GM21423 (cell line): Measurements from ENCODE around the gene APBB2.
"Not testable (repeated sequence)": the region's sequence is repeated elsewhere in the genome, so short reads cannot be mapped to it uniquely, and the experiment has no call there.

Experiments used
- ATAC-seq: cut with Tn5 transposase; IDR thresholded peaks from one replicate; pipeline ENCODE4 v1.9.1; 2021; ENCODE audit warnings: mild to moderate bottlenecking, moderate library complexity; ENCODE audit not compliant: unreplicated experiment

The APBB2 gene

DNA sequence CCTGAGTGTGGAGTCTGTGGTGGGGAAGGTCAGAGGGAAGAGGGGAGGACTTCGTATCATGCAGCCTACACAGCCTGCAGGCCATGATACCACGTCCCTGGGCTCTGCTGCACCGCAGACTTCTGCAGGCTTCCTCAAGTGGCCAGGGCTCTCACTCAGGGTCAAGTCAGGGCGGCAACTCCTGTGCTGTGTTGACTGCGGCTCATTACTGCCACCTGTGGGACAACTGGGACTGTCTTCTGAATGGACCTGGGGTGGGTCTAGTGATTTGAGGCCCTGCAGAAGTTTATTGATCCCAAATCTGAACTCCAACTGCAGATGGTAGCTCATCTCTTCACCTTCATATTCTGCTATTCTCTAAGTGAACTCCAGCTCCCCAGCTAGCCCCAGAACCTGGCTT is 297.5 kb downstream of the APBB2 start:
- peak; percentile 79 for ATAC-seq

DNA sequence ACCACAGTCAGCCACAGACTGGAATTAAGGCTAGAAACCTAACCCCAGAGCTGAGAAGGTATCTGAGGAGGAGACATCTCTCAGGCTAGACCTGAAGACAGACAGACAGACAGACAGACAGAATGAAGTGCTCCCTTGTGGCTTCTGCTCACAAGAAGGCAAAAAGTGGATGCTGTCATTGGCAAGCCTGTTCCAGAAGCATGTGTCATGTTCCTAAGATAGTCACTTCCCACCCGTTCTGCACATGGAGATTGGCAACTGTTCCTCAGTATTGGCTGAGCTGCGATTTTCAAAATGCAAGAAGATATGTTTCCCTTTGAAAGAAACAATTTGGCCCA is 298.2 kb downstream of the APBB2 start:
- no peak for ATAC-seq

DNA sequence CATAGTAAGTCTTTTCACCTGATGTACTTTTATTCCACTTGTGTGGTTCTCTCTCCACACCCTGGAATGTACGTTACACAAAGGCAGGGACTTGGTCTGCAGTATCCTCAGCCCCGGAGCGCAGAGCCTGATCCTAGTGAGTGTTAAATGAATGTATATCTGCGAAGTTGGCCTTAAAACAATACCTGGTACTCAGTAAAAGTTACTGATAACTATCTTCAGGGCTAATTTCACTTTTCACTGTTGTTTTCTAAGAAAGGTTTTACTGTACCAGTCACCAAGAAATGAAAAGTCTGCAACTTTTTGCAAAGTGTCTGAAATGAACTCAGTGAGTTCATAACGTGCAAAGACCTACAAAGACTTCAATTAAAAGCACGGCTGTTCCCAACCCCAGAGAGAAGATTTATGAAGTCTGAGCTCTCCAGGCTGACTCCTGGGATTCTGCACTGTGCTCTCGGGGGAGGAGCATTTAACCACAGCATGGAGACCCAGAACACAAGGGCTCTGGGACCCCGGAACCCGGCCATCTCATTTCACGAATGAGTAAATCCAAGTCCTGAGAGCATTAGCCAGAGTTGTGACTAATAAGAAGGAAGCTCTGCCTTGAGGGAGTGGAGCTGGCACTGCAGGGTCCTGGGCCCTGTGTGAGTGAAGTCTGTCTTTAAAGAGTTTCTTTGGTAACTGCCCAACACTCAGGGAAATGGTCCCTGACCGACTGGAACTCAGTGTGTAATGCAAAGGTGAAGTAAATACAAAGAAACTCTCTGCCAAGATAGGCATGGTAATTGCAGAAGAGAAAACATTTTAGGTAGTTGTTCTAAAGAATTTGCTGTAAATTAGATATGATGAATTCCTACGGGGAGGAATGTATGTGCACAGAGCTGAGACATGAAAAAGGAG is 298.8 kb downstream of the APBB2 start:
- no peak for ATAC-seq

DNA sequence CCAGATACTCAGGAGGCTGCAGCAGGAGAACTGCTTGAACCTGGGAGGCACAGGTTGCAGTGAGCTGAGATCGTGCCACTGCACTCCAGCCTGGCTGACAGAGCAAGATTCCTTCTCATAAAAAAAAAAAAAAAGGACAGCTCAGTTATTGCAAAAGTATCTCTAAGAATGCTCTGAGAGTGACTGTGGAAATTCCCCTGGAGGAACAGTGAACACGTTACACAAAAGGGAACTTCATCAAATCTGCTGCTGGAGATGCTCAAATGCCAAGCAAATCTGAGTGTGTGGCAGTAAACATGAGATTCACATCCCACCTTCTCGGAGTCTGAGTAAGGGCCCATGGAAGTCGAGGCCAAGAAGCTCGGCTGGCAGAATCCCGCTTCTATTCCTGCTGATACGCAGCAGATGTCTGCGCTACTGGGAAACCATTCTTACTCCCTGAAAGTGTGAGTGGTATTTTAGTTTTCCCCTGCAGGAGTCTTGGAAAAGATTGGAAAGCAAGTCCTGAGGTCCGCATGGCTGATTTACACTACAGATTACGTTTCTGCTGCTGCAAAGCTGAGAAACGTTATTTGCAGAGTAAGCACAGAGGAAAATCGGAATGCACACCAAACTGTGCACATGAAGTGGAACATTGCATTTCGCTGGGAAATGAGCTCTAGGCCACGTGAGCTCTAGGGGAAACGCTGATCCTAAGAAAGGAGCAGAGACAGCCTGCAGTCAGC is 301.7 kb downstream of the APBB2 start:
- ATAC-seq = no peak

DNA sequence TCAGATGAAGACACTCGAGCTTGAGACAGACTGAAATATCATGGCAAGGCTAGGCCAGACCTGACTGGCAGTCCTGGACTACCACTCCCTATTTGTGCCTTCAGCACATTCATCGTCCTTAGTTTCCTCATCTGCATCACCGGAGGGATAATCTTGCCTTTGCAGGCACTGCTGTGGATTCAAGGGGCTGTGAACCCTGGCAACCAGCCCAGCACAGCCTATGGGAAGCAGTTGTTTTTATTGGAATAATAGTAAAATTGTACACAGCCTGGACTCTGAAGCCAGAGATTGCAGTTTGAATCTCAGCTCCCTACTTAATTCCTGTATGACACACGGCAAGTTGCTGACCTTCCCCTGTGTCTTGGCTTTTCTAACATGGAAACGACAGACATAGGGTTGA is 303.6 kb downstream of the APBB2 start:
- ATAC-seq = no peak

DNA sequence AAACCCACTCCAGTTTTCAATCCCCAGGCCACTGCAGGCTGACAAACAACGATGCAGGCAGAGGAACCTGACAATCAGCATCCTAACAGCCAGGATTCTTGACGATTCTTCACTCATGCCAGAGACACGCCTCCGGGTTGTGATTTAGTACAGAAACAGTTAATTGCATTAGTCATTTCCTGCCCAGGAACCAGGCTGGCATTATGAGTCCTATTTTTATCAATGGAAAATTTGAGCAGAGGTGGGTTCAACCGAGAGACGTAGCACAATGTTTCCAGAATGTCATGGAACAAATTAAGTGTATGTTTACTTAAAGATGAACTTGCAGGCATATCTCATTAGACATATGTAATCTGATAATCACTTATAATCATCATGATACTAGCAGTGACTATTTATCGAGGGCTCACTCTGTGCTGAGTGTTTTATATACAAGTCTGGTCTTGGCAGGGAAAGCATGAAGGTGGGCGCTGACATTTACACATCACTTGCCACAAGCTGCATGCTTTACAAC is 304.9 kb downstream of the APBB2 start:
- ATAC-seq = no peak

DNA sequence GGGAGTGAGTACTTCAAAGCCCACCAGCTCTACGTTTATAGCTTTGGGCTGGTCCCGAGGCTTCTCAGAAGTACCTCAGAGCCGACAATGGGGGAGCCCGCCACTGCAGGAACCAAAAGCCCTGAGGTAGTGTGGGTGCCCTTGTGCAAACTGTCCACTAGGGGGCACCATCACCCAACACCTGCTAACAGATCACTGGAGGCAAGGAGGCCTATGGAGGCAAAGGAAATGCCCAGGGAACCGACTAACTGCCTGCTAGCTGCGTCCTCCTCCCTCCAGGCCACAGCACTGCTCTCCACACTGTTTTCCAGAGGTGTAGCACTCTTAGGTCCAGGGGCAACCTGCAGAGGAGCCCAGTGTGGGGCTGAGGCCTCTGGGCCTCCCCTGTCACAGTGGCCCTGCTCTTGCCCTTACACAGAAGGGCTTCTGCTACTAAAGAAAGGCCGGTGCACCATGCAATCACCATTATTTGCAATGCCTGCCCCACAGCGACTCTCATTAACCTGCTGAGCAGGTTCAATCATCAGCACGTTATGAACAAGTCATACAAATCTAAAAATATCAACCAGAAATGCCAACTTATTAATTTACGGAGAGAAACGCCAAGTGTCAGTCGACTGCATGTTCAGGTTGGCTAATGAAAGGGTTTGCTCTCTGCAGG is 305.5 kb downstream of the APBB2 start:
- ATAC-seq = peak; percentile 84

DNA sequence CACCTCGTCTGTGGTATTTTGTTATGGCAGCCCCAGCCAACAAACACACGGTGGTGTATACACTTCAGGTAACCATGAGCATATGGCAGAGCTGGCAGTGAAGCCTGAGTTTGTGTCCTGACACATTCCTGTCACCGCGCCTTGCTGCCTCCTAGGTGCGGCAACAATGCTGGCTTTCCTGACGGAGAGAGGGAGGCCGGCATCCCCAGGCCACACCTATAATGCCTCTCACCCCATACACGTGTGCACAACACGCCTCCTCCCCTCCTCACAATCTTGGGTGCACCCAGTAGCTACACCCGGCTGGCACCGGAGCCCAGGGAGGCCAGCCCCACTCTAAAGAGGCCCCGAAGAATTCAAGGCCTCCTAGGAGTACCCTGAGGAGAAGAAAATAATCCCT is 306.0 kb downstream of the APBB2 start:
- ATAC-seq = peak; percentile 10

DNA sequence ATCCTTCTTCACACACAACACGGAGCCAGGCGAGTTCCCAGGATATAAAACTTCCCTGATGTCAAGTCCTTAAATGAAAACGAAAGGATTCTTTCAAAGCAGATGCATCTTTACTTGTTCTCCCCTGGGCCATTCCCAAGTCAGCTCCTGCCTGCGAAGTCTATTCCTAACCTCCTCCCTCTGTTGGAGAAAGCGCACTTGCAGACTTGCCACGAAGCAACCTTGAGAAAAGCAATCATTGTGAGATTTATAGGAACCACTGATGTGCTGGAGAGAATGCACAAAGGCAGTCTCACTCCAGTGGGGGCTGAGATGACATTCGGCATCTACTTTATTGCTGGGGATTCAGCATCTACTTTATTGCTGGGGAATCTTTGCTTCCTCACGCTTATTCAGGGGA is 308.9 kb downstream of the APBB2 start:
- no peak for ATAC-seq

DNA sequence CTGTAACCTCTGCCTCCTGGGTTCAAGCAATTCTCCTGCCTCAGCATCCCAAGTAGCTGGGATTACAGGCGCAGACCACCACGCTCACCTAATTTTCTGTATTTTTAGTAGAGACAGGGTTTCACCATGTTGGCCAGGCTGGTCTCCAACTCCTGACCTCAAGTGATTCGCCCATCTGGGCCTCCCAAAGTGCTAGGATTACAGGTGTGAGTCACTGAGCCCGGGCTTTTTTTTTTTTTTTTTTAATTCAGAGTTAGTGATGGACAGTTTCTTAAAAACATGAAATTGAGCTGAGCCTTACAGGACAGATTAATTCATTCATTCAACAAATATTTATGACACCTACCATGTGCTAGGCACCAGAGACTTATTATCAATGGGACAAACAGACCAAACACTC is 313.8 kb downstream of the APBB2 start:
- ATAC-seq = not testable (repeated sequence)

DNA sequence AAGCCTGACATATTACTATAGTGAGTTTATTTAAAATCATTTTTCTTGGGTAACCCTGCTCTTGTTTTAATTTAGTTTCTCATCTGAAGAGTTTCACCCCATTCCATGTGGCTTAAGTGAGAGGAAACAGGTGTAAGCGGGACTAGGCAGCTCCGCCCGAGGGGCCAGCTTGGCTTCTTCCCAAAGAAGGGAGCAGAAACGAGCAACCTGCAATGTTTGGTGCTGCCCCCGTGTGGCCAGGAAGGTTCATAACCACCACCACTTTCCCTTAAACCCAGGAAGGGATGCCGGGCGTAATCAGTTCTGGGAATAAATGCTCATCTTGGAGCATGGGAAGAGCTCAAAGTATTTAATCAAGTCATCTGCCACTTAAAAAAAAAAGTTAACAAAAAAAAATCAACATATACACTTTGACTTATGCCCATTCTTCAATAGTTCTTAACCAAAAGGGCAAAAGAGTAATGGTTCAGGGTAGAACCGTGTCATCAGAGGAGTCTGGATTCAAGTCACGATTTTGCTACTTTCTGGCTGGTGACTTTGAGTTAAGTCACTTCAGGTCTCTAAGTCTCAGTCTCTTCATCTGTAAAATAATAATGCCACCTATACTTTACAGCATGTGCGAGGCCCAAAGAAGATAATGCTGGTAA is 316.7 kb downstream of the APBB2 start:
- no peak for ATAC-seq

DNA sequence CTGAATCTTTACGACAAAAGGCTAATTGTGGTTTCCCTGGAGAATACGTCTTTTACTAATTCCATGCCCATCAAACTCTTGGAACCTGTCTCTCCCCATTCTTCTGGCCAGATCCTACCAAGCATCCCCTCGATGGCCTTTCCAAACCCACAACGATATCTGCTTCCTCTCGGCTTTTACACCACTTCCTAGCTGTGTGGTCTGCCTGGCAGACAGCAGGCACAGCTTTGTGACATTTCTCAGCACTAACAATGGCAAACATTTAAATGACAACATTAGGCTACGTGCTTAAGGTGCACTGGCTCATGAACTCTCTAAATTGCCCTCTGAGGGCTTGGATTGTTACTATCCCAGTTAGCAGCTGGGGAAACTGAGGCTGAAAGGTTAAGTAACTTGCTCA is 323.6 kb downstream of the APBB2 start:
- no peak for ATAC-seq

DNA sequence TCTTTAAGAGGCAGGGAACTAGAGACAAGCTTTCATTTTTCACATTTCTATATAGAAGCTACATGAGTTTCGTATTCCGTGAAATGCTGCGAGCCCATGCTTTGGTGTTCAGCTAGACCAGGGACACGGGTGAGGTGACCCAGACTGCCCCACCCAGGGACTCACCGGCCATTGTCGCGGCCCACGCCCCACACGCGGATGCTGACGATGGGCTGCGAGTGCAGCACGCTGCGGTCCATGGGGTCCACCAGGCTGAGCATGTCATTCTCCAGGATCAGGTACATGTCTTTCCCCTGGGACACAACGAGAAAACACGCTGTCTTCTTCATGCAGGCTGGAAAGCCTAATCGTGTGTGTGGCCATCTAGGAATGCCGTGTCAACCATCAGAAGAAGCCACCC is 324.1 kb downstream of the APBB2 start:
- ATAC-seq = no peak

DNA sequence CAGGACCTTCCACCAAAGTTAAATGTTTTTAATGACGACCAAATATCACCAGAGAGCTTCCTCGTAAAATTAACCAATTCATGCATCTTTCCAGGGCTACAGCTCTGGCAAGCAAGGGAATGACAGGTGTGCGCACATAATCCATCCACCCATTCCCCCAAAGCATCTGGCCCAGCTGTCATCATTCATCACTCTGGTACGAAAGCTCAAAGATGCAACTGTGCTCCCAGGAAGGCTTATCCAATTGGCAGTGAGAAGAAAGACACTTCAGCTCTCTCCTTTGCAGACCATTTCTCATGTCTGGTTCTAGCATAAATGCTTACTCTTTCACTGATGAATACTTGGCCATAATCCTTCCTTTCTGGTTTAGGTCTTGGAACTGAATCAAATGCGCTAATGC is 325.4 kb downstream of the APBB2 start:
- ATAC-seq = no peak

DNA sequence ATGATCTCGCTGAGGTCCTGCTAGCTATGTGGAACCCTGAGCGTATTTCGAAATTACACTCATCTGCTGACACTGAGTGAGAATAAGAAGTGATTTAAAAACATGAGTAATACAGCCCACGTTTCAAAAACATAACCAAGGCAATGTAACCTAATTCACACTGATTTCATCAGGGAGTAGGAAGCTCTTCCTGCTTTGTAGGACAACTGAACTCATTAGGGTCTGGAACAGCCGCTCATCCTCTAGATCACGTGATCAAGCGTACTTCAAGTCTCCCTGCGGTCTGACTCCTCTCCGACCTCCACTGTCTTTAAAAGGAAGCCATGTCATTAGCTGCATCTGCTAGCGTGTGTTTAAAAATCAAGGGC is 326.6 kb downstream of the APBB2 start:
- ATAC-seq = no peak

DNA sequence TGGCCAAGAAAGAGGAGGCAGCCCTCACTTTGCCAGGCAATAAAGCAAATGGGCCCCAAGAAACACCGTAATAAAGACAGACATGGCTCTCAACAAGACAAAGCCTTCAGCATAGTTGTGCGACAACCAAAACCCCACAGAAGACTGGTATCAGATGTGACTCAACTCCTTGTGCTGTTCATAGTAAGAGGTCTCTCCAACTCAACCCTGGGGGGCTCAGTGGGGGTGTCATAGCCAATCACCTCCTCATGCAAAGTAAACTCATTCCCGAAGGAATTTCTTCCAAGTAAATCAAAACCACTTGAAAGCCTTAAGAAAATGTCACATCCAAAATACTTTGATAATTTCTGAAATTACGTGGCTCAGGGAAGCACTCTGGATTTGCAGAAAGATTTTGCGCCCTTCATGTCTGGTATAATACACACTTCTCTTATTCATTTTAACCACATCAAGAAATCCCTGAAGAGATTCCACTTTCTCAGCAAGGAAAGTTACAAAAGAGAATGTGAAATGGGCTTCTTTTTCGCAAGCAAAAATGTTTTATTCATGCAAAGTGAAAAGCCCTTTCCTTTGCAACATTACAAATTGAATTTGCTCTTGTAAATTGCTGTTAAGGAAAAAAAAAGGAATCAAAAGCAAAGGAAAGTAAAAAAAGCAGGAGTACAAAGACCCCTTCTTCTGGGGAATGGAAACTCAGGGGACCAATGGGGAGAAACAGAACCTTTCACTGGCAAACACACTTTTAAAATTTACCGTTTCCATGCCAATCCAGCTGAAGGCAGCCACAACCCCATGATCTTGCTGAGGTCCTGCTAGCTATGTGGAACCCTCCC is 327.2 kb downstream of the APBB2 start:
- ATAC-seq = no peak

DNA sequence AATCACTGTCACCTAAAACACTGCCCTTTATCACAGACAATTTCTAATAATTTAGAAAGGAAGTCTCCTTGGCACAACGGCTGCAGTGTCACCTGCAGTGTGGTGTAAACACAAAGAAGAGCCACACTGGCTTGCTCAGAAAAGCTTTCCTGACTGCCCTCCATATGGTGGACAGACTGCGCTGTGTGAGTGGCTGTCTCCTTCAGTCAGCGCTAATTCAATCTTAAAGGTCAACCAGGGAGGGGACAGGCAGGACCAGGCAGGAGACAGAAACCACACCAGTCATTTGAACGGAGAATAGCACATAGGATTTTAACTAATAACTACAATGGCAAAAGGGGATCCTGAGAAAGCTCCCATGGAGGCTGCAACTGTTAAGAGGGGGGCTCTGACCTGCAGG is 332.5 kb downstream of the APBB2 start:
- ATAC-seq = no peak

DNA sequence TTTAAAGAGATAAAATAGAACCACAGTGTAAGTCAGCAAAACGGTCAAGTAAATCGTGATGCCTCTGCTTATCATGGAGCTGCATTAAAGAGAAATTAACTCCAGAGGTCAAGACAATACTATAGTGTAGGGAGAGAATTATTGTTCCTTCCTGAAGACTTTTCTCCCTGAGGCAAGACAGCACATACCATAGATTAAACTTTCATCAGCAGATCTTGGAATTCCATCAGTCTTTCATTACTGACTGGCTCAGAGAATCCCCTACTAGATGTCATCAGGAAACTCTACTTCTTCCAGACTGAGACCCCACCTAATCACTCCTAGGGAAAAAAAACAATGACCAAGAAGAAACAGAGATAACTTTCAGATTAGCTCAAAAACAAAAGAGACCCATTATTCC is 333.2 kb downstream of the APBB2 start:
- ATAC-seq = no peak

DNA sequence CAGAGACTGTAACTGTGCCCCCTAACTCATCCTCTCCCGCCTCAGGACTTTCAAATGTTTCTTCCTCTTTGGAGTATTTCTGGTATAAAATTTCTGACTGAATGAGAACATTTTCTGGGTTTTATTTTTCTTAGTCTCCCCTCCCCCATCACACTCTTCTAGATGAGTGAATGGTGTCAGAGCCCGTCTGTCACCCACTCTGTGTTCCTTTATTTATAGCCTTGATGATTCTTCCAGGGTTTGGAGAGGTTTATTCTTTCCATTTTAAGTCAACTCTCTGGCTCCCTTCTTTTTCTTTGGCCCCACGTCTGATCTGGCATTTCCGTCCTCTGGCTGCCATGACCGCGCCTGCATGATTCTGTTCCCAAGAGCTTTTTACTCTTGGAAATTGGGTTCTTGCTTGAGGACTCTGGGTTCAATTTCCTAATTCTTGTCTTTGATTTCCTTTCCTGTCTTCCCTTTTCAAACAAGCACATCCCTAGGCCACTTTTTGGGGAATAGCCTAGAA is 335.7 kb downstream of the APBB2 start:
- ATAC-seq = no peak

DNA sequence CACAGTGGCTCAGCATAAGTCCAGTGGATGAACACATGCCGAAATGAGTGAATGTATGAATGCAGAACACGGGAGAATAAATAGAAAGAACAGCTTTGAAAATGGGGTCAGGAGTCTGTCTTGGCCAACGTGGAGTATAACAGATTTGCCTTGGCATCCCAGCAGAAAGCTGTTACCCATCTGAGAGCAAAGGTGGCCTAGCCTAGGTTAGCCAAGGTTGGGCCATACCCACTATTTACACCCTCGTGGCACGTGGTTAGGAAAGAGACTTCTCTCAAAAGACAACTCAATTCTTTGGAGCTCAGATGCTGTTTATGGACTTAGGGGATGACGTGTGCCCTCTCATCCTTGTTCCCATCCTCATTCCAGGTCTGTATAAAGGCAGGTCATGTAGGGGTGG is 337.3 kb downstream of the APBB2 start:
- ATAC-seq = no peak
